HepG2 (cell line): ENCODE data around the gene PYURF. TPM values are rescaled to one million over a fixed set of nuclear protein-coding genes. Genes with fewer than 3 reads are reported as not detected.

Source experiments
- FOSL2 ChIP-seq: sonication (generic); formaldehyde crosslinking; IDR thresholded peaks from 2 replicates; pipeline ENCODE4 v1.4.0; 2020; ENCODE audit warnings: missing genetic modification reagents
- HMG20B ChIP-seq: conservative IDR thresholded peaks from 2 replicates; pipeline ENCODE4 v1.6.1; 2016; ENCODE audit warnings: missing genetic modification reagents, missing compliant biosample characterization
- KLF13 ChIP-seq: sonication (generic); formaldehyde crosslinking; IDR thresholded peaks from 2 replicates; pipeline ENCODE4 v1.4.0; 2020; ENCODE audit warnings: mild to moderate bottlenecking, missing genetic modification reagents
- LCORL ChIP-seq, 2 experiments: fragments of 450-650 bp in 1 of 2; sonication (generic) in 1 of 2; formaldehyde crosslinking in 1 of 2; IDR thresholded peaks; 2 replicates each; pipeline versions ENCODE4 v1.5.0 to v1.6.1; 2017 to 2020; ENCODE audit warnings: antibody characterized with exemption in 1 of 2, missing genetic modification reagents in 1 of 2
- MED8 ChIP-seq: sonication (generic); formaldehyde crosslinking; IDR thresholded peaks from 2 replicates; pipeline ENCODE4 v1.8.1; 2023; ENCODE audit warnings: mild to moderate bottlenecking, missing genetic modification reagents; ENCODE audit not compliant: insufficient replicate concordance
- RAD21 ChIP-seq: fragments of 450-650 bp; formaldehyde crosslinking; IDR thresholded peaks from 2 replicates; pipeline ENCODE4 v1.5.0; 2020; ENCODE audit warnings: mild to moderate bottlenecking
- ZNF451 ChIP-seq: sonication (generic); formaldehyde crosslinking; IDR thresholded peaks from 2 replicates; pipeline ENCODE4 v1.5.0; 2020; ENCODE audit warnings: mild to moderate bottlenecking, missing genetic modification reagents
- ZNF737 ChIP-seq: sonication (generic); formaldehyde crosslinking; IDR thresholded peaks from 2 replicates; pipeline ENCODE4 v1.5.0; 2020; ENCODE audit warnings: missing genetic modification reagents, mild to moderate bottlenecking, borderline replicate concordance
- polyA plus RNA-seq, 8 experiments: library from polyadenylated mRNA; depleted of rRNA in 3 of 8; stranded (reverse) in 7 of 8; unstranded in 1 of 8; fragments of >200 nt; fragmentation: Illumina TruSeq in 4 of 8; extraction: Trizol in 4 of 8; gene quantifications; 2 replicates each; pipeline versions ENCODE4 v1.2.1 to v1.2.3, GENCODE V29; 2011 to 2016; ENCODE audit warnings: low read depth in 4 of 8, missing spikeins in 1 of 8, mixed read lengths in 1 of 8; ENCODE audit not compliant: insufficient read depth in 1 of 8
- total RNA-seq, 5 experiments: library from RNA; depleted of rRNA; stranded (reverse); fragments of >200 nt; fragmentation: Illumina TruSeq; extraction: Trizol; gene quantifications; 2 replicates each; pipeline ENCODE4 v1.2.3, GENCODE V29; 2016; ENCODE audit warnings: low read depth in 1 of 5
- TF ChIP-seq, protein P1 (sequence below): sonication (generic); formaldehyde crosslinking; IDR thresholded peaks from 2 replicates; pipeline ENCODE4 v1.4.0; 2020; ENCODE audit warnings: missing genetic modification reagents
- TF ChIP-seq, protein P2 (sequence below): sonication (generic); formaldehyde crosslinking; IDR thresholded peaks from 2 replicates; pipeline ENCODE4 v1.5.0; 2020; ENCODE audit warnings: mild to moderate bottlenecking, missing genetic modification reagents
- TF ChIP-seq, protein P3 (sequence below): sonication (generic); formaldehyde crosslinking; IDR thresholded peaks from 2 replicates; pipeline ENCODE4 v1.4.0; 2020; ENCODE audit warnings: missing genetic modification reagents
- TF ChIP-seq, protein P4 (sequence below): sonication (generic); formaldehyde crosslinking; IDR thresholded peaks from 2 replicates; pipeline ENCODE4 v1.8.0; 2022; ENCODE audit warnings: mild to moderate bottlenecking, missing genetic modification reagents; ENCODE audit not compliant: insufficient replicate concordance
- TF ChIP-seq, protein P5 (sequence below): sonication (generic); formaldehyde crosslinking; IDR thresholded peaks from 2 replicates; pipeline ENCODE4 v1.5.1; 2020; ENCODE audit warnings: mild to moderate bottlenecking, missing genetic modification reagents
- TF ChIP-seq, protein P6 (sequence below): sonication (generic); formaldehyde crosslinking; IDR thresholded peaks from 2 replicates; pipeline ENCODE4 v1.5.0; 2020; ENCODE audit warnings: missing genetic modification reagents

Gene PYURF
- total and polyA plus RNA-seq, 2 of the 13 experiments (the other 11 are each of a cell fraction or from before 2014, with no cell fraction given): 59.9 to 95.2 TPM

DNA sequence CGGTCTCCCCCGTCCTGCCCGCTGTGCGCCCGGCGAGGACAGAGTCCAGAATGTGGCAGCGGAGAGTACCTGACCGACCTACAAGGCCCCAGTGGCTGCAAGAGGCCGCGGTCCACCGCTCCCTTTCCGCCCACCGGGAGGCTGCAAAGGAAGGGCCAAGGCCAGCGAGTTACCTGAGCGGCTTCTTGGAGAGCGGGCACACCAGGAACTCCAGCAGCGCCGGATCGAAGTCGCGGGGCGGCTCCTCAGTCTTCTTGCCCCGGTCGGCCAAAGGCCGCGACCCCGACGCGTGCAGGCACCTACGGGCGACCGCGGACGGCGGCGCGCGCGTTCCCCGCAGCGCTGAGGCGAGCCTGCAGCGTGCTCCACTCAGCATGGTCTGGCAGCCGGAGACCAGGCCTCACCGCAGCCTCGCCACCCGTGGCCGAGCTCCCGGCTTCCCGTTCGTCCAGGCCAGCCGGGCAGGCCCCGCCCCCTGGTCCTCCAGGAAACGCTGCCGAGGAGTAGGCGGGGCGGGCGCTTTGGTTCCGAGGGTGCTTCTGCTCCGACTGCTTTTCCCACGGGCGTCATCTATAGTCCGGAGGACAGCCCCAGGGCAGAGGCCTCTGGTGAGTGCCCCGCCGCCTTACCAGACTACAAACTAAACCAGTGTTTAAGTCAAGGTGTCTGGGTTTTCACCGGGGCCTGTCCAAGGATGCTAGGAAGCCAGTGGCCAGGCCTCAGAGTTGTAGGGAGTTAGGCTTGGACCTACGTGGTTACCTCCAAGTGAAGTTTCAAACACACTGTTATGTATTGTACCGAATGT lies at the start of gene PYURF (continued):
- TF ChIP-seq, protein P1, sequence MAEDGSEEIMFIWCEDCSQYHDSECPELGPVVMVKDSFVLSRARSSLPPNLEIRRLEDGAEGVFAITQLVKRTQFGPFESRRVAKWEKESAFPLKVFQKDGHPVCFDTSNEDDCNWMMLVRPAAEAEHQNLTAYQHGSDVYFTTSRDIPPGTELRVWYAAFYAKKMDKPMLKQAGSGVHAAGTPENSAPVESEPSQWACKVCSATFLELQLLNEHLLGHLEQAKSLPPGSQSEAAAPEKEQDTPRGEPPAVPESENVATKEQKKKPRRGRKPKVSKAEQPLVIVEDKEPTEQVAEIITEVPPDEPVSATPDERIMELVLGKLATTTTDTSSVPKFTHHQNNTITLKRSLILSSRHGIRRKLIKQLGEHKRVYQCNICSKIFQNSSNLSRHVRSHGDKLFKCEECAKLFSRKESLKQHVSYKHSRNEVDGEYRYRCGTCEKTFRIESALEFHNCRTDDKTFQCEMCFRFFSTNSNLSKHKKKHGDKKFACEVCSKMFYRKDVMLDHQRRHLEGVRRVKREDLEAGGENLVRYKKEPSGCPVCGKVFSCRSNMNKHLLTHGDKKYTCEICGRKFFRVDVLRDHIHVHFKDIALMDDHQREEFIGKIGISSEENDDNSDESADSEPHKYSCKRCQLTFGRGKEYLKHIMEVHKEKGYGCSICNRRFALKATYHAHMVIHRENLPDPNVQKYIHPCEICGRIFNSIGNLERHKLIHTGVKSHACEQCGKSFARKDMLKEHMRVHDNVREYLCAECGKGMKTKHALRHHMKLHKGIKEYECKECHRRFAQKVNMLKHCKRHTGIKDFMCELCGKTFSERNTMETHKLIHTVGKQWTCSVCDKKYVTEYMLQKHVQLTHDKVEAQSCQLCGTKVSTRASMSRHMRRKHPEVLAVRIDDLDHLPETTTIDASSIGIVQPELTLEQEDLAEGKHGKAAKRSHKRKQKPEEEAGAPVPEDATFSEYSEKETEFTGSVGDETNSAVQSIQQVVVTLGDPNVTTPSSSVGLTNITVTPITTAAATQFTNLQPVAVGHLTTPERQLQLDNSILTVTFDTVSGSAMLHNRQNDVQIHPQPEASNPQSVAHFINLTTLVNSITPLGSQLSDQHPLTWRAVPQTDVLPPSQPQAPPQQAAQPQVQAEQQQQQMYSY: peak; percentile 58; the same call in 1 of the 2 replicates
- TF ChIP-seq ZNF737 (CRISPR knock-in tag) (peak; percentile 93), FOSL2 (CRISPR knock-in tag) (peak; percentile 54; the same call in 1 of the 2 replicates), MED8 (peak; percentile 94), HMG20B (no peak; the same call in 1 of the 2 replicates), RAD21 (peak; percentile 31; the same call in 1 of the 2 replicates), KLF13 (CRISPR knock-in tag) (no peak), ZNF451 (peak; percentile 93; the same call in 1 of the 2 replicates), LCORL (IDR thresholded peaks at IDR 0.05) (no peak), LCORL (CRISPR knock-in tag; IDR thresholded peaks at IDR 0.05) (0 out of 2 replicates have a peak, but pooled peaks have one; percentile 48)
- TF ChIP-seq, protein P2, sequence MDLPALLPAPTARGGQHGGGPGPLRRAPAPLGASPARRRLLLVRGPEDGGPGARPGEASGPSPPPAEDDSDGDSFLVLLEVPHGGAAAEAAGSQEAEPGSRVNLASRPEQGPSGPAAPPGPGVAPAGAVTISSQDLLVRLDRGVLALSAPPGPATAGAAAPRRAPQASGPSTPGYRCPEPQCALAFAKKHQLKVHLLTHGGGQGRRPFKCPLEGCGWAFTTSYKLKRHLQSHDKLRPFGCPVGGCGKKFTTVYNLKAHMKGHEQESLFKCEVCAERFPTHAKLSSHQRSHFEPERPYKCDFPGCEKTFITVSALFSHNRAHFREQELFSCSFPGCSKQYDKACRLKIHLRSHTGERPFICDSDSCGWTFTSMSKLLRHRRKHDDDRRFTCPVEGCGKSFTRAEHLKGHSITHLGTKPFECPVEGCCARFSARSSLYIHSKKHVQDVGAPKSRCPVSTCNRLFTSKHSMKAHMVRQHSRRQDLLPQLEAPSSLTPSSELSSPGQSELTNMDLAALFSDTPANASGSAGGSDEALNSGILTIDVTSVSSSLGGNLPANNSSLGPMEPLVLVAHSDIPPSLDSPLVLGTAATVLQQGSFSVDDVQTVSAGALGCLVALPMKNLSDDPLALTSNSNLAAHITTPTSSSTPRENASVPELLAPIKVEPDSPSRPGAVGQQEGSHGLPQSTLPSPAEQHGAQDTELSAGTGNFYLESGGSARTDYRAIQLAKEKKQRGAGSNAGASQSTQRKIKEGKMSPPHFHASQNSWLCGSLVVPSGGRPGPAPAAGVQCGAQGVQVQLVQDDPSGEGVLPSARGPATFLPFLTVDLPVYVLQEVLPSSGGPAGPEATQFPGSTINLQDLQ (CRISPR knock-in tag): peak; percentile 97
- TF ChIP-seq, protein P3, sequence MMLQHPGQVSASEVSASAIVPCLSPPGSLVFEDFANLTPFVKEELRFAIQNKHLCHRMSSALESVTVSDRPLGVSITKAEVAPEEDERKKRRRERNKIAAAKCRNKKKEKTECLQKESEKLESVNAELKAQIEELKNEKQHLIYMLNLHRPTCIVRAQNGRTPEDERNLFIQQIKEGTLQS (CRISPR knock-in tag): peak; percentile 52; the same call in 1 of the 2 replicates
- TF ChIP-seq, protein P4, sequence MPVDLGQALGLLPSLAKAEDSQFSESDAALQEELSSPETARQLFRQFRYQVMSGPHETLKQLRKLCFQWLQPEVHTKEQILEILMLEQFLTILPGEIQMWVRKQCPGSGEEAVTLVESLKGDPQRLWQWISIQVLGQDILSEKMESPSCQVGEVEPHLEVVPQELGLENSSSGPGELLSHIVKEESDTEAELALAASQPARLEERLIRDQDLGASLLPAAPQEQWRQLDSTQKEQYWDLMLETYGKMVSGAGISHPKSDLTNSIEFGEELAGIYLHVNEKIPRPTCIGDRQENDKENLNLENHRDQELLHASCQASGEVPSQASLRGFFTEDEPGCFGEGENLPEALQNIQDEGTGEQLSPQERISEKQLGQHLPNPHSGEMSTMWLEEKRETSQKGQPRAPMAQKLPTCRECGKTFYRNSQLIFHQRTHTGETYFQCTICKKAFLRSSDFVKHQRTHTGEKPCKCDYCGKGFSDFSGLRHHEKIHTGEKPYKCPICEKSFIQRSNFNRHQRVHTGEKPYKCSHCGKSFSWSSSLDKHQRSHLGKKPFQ: peak; percentile 76
- TF ChIP-seq, protein P5, sequence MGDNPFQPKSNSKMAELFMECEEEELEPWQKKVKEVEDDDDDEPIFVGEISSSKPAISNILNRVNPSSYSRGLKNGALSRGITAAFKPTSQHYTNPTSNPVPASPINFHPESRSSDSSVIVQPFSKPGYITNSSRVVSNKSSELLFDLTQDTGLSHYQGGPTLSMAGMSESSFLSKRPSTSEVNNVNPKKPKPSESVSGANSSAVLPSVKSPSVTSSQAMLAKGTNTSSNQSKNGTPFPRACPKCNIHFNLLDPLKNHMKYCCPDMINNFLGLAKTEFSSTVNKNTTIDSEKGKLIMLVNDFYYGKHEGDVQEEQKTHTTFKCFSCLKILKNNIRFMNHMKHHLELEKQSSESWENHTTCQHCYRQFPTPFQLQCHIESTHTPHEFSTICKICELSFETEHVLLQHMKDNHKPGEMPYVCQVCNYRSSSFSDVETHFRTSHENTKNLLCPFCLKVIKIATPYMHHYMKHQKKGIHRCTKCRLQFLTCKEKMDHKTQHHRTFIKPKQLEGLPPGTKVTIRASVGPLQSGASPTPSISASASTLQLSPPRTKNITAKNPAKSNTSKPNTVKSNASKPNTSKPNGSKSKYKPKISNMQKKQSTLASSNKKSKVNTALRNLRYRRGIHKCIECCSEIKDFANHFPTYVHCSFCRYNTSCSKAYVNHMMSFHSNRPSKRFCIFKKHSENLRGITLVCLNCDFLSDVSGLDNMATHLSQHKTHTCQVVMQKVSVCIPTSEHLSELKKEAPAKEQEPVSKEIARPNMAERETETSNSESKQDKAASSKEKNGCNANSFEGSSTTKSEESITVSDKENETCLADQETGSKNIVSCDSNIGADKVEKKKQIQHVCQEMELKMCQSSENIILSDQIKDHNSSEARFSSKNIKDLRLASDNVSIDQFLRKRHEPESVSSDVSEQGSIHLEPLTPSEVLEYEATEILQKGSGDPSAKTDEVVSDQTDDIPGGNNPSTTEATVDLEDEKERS: no peak
- TF ChIP-seq, protein P6, sequence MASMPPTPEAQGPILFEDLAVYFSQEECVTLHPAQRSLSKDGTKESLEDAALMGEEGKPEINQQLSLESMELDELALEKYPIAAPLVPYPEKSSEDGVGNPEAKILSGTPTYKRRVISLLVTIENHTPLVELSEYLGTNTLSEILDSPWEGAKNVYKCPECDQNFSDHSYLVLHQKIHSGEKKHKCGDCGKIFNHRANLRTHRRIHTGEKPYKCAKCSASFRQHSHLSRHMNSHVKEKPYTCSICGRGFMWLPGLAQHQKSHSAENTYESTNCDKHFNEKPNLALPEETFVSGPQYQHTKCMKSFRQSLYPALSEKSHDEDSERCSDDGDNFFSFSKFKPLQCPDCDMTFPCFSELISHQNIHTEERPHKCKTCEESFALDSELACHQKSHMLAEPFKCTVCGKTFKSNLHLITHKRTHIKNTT (CRISPR knock-in tag): no peak
